Upper lobe of left lung (tissue), 6 donors: ENCODE measurements around the gene PBRM1. TPM values are rescaled to one million over a fixed set of nuclear protein-coding genes. Genes with fewer than 3 reads are reported as not detected.

Experiments used
- ATAC-seq, 2 donors: fragments of 200-7000 bp; cut with Tn5 transposase; one replicate each; pipeline ENCODE4 v1.9.1; 2022; ENCODE audit warnings: mild to moderate bottlenecking in 2 of 2, moderate library complexity in 2 of 2; ENCODE audit not compliant: low FRiP score in 2 of 2
- DNase-seq, 2 donors: peaks; one replicate each; pipeline ENCODE4 v3.0.0-alpha.2; 2019 to 2020
- H3K27ac ChIP-seq, 4 donors: fragments of 200-600 bp; sonication (generic); one replicate each; pipeline ENCODE4 v1.5.1; 2016 to 2019
- H3K27me3 ChIP-seq, 4 donors: fragments of 200-600 bp; sonication (generic); one replicate each; pipeline ENCODE4 v1.5.1; 2017 to 2019
- H3K36me3 ChIP-seq, 4 donors: fragments of 200-600 bp; sonication (generic); one replicate each; pipeline ENCODE4 v1.5.1; 2016 to 2019
- H3K4me1 ChIP-seq, 4 donors: fragments of 200-600 bp; sonication (generic); one replicate each; pipeline ENCODE4 v1.5.1; 2018 to 2019
- H3K4me3 ChIP-seq, 4 donors: fragments of 200-600 bp; sonication (generic); one replicate each; pipeline ENCODE4 v1.5.1; 2017 to 2019; ENCODE audit warnings: mild to moderate bottlenecking in 2 of 4, moderate library complexity in 1 of 4
- H3K9me3 ChIP-seq, 4 donors: fragments of 200-600 bp; sonication (generic); one replicate each; pipeline ENCODE4 v1.5.1; 2018 to 2019
- EP300 ChIP-seq, 4 donors: sonication (generic); formaldehyde crosslinking; IDR thresholded peaks; one replicate each; pipeline ENCODE4 v1.5.1; 2017; ENCODE audit warnings: antibody characterized with exemption in 4 of 4, control low read depth in 2 of 4
- POLR2A ChIP-seq, 4 donors: fragments of 450-650 bp; IDR thresholded peaks; one replicate each; pipeline ENCODE4 v1.5.1; 2016 to 2017; ENCODE audit warnings: antibody characterized with exemption in 4 of 4, mild to moderate bottlenecking in 2 of 4
- POLR2AphosphoS5 ChIP-seq, 2 donors: sonication (generic); formaldehyde crosslinking; IDR thresholded peaks; one replicate each; pipeline ENCODE4 v1.5.1; 2017; ENCODE audit warnings: antibody characterized with exemption in 2 of 2
- WGBS, 2 donors: methylation state at CpG; one replicate each; pipeline ENCODE4 v1.1.5; 2017 to 2018; 5-methylcytosine and 5-hydroxymethylcytosine counted together
- total RNA-seq, 6 donors: library from RNA; depleted of rRNA in 4 of 6; stranded (reverse); fragments of >200 nt in 4 of 6; gene quantifications; one replicate each; pipeline versions ENCODE4 v1.1.0 to v1.2.1, GENCODE V29; 2016 to 2021
- TF ChIP-seq, protein P1 (sequence below), 6 experiments: fragments of 450-650 bp in 4 of 6; fragments of 200-600 bp in 2 of 6; sonication (generic) in 2 of 6; IDR thresholded peaks; one replicate each; pipeline ENCODE4 v1.5.1; 2016 to 2019; ENCODE audit warnings: antibody characterized with exemption in 6 of 6
- donor health status: DM: no; HTN: no; CAD: no; lungs with moderate emphysema.
- donor health status: DM: no; HTN: yes; CAD: no; lungs with severe emphysema.

The PBRM1 gene
- total RNA-seq, 6 donors from 2014 or later = 60.9 to 151 (median 81.6) TPM

DNA sequence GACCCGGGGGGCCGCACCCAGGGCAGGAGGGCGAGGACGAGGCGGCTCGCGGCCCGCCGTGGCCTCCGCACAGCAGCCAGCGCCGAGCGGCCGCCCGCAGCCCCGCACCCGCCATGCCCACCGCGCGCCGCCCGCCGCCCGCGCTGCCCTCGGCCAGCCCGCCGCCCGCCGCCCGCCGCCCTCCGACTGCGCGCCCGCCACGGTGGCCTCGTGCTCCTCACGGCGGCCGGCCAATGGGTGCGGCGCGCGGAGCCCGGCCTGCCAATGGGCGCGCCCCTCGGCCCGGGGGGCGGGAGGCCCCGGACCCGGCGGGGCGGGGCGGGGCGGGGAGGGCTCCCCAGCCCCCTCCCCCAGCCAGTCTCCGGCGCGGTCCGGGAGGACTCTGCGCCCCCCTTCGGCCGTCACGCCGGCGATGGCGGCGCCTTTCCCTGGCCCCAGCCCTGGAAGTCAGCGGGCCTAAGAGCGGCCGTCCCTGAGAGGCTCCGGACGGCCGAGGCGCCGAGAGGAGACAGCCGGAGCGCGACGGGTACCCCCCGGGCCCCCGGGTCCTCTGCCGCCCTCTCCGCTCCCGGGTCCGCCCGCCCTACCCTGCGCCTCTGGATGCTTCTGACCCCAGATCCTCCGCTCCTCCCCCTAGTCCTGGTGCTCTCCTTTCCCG is 152.0 kb downstream of the PBRM1 start, which contains the start of gene NT5DC2:
NT5DC2 (minus strand) TSS at position 235 of the 658 bp plus-strand sequence; CDS start at position 115, 120 bp downstream.
- TF ChIP-seq, protein P1, sequence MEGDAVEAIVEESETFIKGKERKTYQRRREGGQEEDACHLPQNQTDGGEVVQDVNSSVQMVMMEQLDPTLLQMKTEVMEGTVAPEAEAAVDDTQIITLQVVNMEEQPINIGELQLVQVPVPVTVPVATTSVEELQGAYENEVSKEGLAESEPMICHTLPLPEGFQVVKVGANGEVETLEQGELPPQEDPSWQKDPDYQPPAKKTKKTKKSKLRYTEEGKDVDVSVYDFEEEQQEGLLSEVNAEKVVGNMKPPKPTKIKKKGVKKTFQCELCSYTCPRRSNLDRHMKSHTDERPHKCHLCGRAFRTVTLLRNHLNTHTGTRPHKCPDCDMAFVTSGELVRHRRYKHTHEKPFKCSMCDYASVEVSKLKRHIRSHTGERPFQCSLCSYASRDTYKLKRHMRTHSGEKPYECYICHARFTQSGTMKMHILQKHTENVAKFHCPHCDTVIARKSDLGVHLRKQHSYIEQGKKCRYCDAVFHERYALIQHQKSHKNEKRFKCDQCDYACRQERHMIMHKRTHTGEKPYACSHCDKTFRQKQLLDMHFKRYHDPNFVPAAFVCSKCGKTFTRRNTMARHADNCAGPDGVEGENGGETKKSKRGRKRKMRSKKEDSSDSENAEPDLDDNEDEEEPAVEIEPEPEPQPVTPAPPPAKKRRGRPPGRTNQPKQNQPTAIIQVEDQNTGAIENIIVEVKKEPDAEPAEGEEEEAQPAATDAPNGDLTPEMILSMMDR (IDR thresholded peaks at IDR 0.05) = peak in 1 of 6 experiments; percentile 13
- no peak for TF ChIP-seq POLR2AphosphoS5 (IDR thresholded peaks at IDR 0.05)
- no peaks in the 10 kb centered on the region for H3K27me3 ChIP-seq
- peak within 1 kb of the TSS; percentile 68 to 90 (median 80) for H3K27ac ChIP-seq
- whole genome bisulfite sequencing, 2 donors = 7 to 12% methylated on average over 11 to 12 of the region's 91 CpGs
- peak; percentile 80 to 94 for DNase-seq
- H3K36me3 ChIP-seq = peaks cover 0 to 4% (median 0%) of the 10 kb centered on the region in 4 donors
- H3K9me3 ChIP-seq = no peaks in the 10 kb centered on the region
- ATAC-seq = peak in 1 of 2 donors; percentile 66
- H3K4me1 ChIP-seq = peaks cover 51 to 87% (median 68%) of the 10 kb centered on the region in 4 donors
- H3K4me3 ChIP-seq = peak within 1 kb of the TSS; percentile 43 to 80 (median 74)

DNA sequence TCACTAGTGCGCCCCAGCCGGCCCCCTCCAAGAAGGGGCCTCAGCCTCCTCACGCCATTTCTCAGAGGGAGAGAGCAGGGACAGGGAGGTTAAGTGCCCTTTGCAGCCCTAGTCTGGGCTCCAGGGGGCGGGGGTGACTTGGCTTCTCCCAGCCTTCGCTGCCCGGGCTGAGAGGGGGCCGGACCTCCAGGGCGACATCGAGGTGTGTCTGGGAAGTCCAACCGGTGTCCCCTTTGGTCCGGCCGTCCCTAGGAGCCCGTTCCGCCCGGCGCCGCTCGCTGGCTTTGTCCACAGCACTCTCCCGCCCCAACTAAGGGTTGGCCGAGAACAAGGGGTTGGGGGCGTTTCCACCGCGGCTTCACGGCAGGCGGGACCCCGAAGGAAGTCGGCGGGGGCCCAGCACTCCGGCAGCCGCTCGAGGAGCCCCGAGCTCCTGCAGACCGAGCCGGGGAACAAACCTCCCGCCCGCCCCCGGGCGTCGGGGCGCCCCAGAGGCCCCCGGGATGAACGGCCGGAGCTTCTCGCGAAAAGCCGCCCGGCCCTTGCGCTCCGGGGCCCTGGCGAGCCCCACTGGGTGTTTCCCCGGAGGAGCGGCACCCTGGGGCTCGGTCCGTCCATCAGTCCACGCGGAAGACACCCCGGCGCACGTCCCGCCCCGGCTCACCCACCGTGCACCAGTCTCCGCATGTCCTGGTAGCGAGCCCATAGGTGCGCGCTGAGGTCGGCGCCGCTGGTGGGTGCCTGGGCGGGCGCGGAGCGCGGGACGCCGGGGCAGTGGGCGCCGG is 152.7 kb downstream of the PBRM1 start:
- H3K27me3 ChIP-seq = no peaks in the 10 kb centered on the region
- peaks cover 44 to 80% (median 61%) of the 10 kb centered on the region in 4 donors for H3K4me1 ChIP-seq
- H3K9me3 ChIP-seq = no peaks in the 10 kb centered on the region
- ATAC-seq = no peak
- peak; percentile 22 to 90 for DNase-seq
- H3K4me3 ChIP-seq = peak overlapping the region; percentile 43 to 80 (median 74)
- H3K27ac ChIP-seq = peak overlapping the region; percentile 59 to 75 (median 66)
- peaks cover 0 to 10% (median 0%) of the 10 kb centered on the region in 4 donors for H3K36me3 ChIP-seq
- WGBS, 2 donors = 15% methylated on average over 19 of the region's 78 CpGs; no CpG with 5 or more reads in 1 of the 2 donors
- TF ChIP-seq EP300 (IDR thresholded peaks at IDR 0.05) = no peak
- TF ChIP-seq POLR2AphosphoS5 (IDR thresholded peaks at IDR 0.05) = no peak
- TF ChIP-seq, protein P1 (IDR thresholded peaks at IDR 0.05) = no peak
- no peak for TF ChIP-seq POLR2A (IDR thresholded peaks at IDR 0.05)

DNA sequence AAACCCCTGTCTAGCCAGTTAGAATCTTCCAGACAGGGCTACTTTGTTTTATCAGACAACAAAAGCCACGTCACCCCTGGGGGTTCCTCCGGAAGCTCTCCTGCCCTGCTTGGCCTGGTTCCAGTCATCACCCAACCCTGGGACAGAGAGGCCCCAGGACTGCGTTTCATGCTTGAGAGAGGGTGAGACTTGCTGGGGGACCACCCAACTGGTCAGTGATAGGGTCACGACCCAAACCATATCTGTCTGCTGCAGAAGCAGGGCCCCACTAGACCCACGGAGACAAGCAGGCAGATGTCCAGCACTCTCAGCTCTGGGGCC is 153.2 kb downstream of the PBRM1 start:
- no peak for ATAC-seq
- Histone ChIP-seq H3K9me3 (no peaks in the 10 kb centered on the region), H3K27ac (peak overlapping the region; percentile 59 to 75 (median 66)), H3K36me3 (peaks cover 0 to 15% (median 0%) of the 10 kb centered on the region in 4 donors), H3K4me1 (peaks cover 43 to 80% (median 59%) of the 10 kb centered on the region in 4 donors), H3K4me3 (peak overlapping the region; percentile 43 to 80 (median 74)), H3K27me3 (no peaks in the 10 kb centered on the region)
- TF ChIP-seq EP300 (IDR thresholded peaks at IDR 0.05) (no peak), POLR2AphosphoS5 (IDR thresholded peaks at IDR 0.05) (no peak), POLR2A (IDR thresholded peaks at IDR 0.05) (no peak)
- TF ChIP-seq, protein P1 (IDR thresholded peaks at IDR 0.05) = no peak
- peak in 1 of 2 donors; percentile 25 for DNase-seq
- 60 to 61% methylated on average over 1 to 5 of the region's 5 CpGs for WGBS, 2 donors

DNA sequence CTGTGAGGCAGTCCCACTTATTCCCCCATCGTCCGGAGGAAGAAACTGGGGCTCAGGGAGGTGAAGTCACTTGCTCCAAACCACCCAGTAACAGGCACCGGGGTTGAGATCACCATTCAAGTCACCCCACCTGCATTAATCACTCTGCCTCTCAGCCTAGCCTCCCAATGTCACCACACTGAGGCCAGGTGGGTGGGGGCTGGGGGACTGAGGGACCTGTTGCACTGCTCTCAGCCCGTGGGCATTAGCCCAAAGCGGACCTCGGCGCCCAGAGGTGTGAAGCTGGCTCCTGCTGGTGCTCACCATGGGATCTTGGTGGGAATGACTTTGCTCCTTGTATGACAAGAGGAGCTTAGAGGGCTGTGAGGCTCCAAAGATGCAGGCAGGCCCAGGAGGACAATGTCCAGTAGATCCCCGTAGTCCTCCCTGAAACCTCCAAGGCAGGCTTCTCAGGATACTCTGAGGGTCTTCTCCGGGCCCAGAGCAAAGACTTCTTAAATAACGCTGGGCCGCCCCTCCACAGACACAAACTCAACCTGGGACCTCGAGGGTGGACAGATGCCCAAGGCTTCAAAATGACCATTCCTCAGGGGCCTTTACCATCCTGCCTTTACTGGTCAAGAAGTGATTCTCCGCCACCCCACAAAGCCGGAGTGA is 153.7 kb downstream of the PBRM1 start:
- peaks cover 0 to 20% (median 0%) of the 10 kb centered on the region in 4 donors for H3K36me3 ChIP-seq
- peaks cover 43 to 80% (median 60%) of the 10 kb centered on the region in 4 donors for H3K4me1 ChIP-seq
- H3K9me3 ChIP-seq = no peaks in the 10 kb centered on the region
- H3K27me3 ChIP-seq = no peaks in the 10 kb centered on the region
- TF ChIP-seq POLR2AphosphoS5 (IDR thresholded peaks at IDR 0.05) = no peak
- peak overlapping the region; percentile 59 to 75 (median 66) for H3K27ac ChIP-seq
- WGBS, 2 donors = 74 to 87% methylated on average over 4 to 14 of the region's 14 CpGs
- H3K4me3 ChIP-seq = peak overlapping the region in 3 of 4 donors; percentile 71 to 80 (median 77)
- peak in 1 of 2 donors; percentile 55 for DNase-seq
- ATAC-seq = no peak
